GM23338 (cell line): ENCODE results near the gene GRIN2A. TPM values are rescaled to one million over a fixed set of nuclear protein-coding genes. Genes with fewer than 3 reads are reported as not detected.

Experiments
- ATAC-seq: fragments of 200-7000 bp; cut with Tn5 transposase; 3 replicates; pipeline ENCODE4 v1.9.1; 2020
- DNase-seq: peaks from one replicate; pipeline ENCODE4 v3.0.0-alpha.2; 2015; ENCODE audit warnings: low spot score
- H2AFZ ChIP-seq: fragments of 200-600 bp; sonication (generic); 2 replicates; pipeline ENCODE4 v1.8.0; 2016; ENCODE audit warnings: antibody characterized with exemption, mild to moderate bottlenecking, moderate library complexity
- H3F3A ChIP-seq: fragments of 200-600 bp; sonication (generic); replicated peaks from 2 replicates; pipeline ENCODE4 v1.8.0; 2017; ENCODE audit warnings: antibody characterized with exemption, mixed run types, low read depth
- H3K27ac ChIP-seq: fragments of 200-600 bp; sonication (generic); 2 replicates; pipeline ENCODE4 v1.6.1; 2016; ENCODE audit warnings: low read depth
- H3K27me3 ChIP-seq: fragments of 200-600 bp; sonication (generic); 2 replicates; pipeline ENCODE4 v1.8.0; 2016; ENCODE audit warnings: mild to moderate bottlenecking, mixed run types, moderate library complexity; ENCODE audit not compliant: insufficient read depth
- H3K36me3 ChIP-seq: fragments of 200-600 bp; sonication (generic); 2 replicates; pipeline ENCODE4 v1.8.0; 2016; ENCODE audit warnings: mild to moderate bottlenecking; ENCODE audit not compliant: insufficient read depth
- H3K4me1 ChIP-seq: fragments of 200-600 bp; sonication (generic); 2 replicates; pipeline ENCODE4 v1.8.0; 2016; ENCODE audit warnings: mild to moderate bottlenecking, moderate library complexity; ENCODE audit not compliant: insufficient read depth
- H3K4me2 ChIP-seq: fragments of 200-600 bp; sonication (generic); 2 replicates; pipeline ENCODE4 v1.7.1; 2017; ENCODE audit warnings: mixed run types
- H3K4me3 ChIP-seq: fragments of 200-600 bp; sonication (generic); 2 replicates; pipeline ENCODE4 v1.6.1; 2016; ENCODE audit warnings: mixed run types
- H3K79me2 ChIP-seq: fragments of 200-600 bp; sonication (generic); replicated peaks from 2 replicates; pipeline ENCODE4 v1.8.0; 2017; ENCODE audit warnings: mild to moderate bottlenecking; ENCODE audit not compliant: insufficient read depth
- H3K9me2 ChIP-seq: fragments of 200-600 bp; sonication (generic); 2 replicates; pipeline ENCODE4 v1.8.0; 2017; ENCODE audit not compliant: insufficient read depth
- H4K20me1 ChIP-seq: fragments of 200-600 bp; sonication (generic); replicated peaks from 2 replicates; pipeline ENCODE4 v1.8.0; 2017; ENCODE audit warnings: mild to moderate bottlenecking; ENCODE audit not compliant: insufficient read depth
- H3K27ac Mint-ChIP-seq: 2 replicates; pipeline ENCODE4 v1.8.0; 2020; ENCODE audit warnings: inconsistent platforms, mild to moderate bottlenecking, moderate library complexity, mixed read lengths
- H3K27me3 Mint-ChIP-seq: 3 replicates; pipeline ENCODE4 v1.8.0; 2022; ENCODE audit warnings: low read depth, mild to moderate bottlenecking, moderate library complexity, mixed read lengths, inconsistent platforms; ENCODE audit not compliant: insufficient read depth, poor library complexity
- H3K36me3 Mint-ChIP-seq: 3 replicates; pipeline ENCODE4 v1.8.0; 2021; ENCODE audit warnings: low read depth, mild to moderate bottlenecking, inconsistent platforms, moderate library complexity, mixed read lengths
- H3K4me1 Mint-ChIP-seq: 3 replicates; pipeline ENCODE4 v1.8.0; 2020; ENCODE audit warnings: mild to moderate bottlenecking, inconsistent platforms, mixed read lengths
- H3K4me3 Mint-ChIP-seq: 3 replicates; pipeline ENCODE4 v1.8.0; 2021; ENCODE audit warnings: moderate library complexity, mild to moderate bottlenecking, inconsistent platforms, mixed read lengths
- H3K9me3 Mint-ChIP-seq: 3 replicates; pipeline ENCODE4 v1.8.0; 2020; ENCODE audit warnings: moderate library complexity, mild to moderate bottlenecking, inconsistent platforms, mixed read lengths
- CREB1 ChIP-seq: fragments of 250-450 bp; sonication (Bioruptor Pico); IDR thresholded peaks from 2 replicates; pipeline ENCODE4 v1.5.0; 2020; ENCODE audit warnings: low read depth, mild to moderate bottlenecking, moderate library complexity
- EZH2 ChIP-seq: fragments of 200-600 bp; sonication (generic); IDR thresholded peaks from one replicate; pipeline ENCODE4 v1.8.0; 2017; ENCODE audit warnings: antibody characterized with exemption, mild to moderate bottlenecking, low read depth; ENCODE audit not compliant: unreplicated experiment
- EZH2phosphoT487 ChIP-seq: fragments of 200-600 bp; sonication (generic); IDR thresholded peaks from one replicate; pipeline ENCODE4 v1.8.1; 2018; ENCODE audit warnings: antibody characterized with exemption; ENCODE audit not compliant: unreplicated experiment
- JUNB ChIP-seq: IDR thresholded peaks from one replicate; pipeline ENCODE4 v1.6.1; 2016; ENCODE audit warnings: antibody characterized with exemption; ENCODE audit not compliant: unreplicated experiment
- NANOG ChIP-seq: IDR thresholded peaks from 2 replicates; pipeline ENCODE4 v1.6.1; 2016; ENCODE audit warnings: antibody characterized with exemption, borderline replicate concordance
- POLR2AphosphoS5 ChIP-seq: IDR thresholded peaks from 2 replicates; pipeline ENCODE4 v1.6.1; 2016; ENCODE audit warnings: antibody characterized with exemption, low read depth
- STAT1 ChIP-seq: IDR thresholded peaks from one replicate; pipeline ENCODE4 v1.6.1; 2016; ENCODE audit warnings: antibody characterized with exemption; ENCODE audit not compliant: unreplicated experiment
- ZNF331 ChIP-seq: fragments of 250-450 bp; sonication (Bioruptor Pico); IDR thresholded peaks from 2 replicates; pipeline ENCODE4 v1.5.0; 2020; ENCODE audit warnings: low read depth, mild to moderate bottlenecking, moderate library complexity
- polyA plus RNA-seq: library from polyadenylated mRNA; unstranded; fragments of >200 nt; fragmentation: Nextera tagmentation; extraction: Ambion mirVana; gene quantifications from 2 replicates; pipeline ENCODE4 v1.2.1, GENCODE V29; 2016
- total RNA-seq: library from RNA; depleted of rRNA; stranded (reverse); fragments of >200 nt; shearing (Covaris generic); gene quantifications from 2 replicates; pipeline ENCODE4 v1.2.3, GENCODE V29; 2014
- TF ChIP-seq, protein P1 (sequence below), 2 experiments: fragments of 200-600 bp in 1 of 2; sonication (generic) in 1 of 2; conservative IDR thresholded peaks; 2 replicates each; pipeline versions ENCODE4 v1.5.1 to v1.6.1; 2016 to 2017; ENCODE audit warnings: antibody characterized with exemption in 2 of 2, low read depth in 2 of 2, mild to moderate bottlenecking in 2 of 2, moderate library complexity in 1 of 2
- TF ChIP-seq, protein P2 (sequence below): IDR thresholded peaks from 2 replicates; pipeline ENCODE4 v1.6.1; 2016; ENCODE audit warnings: antibody characterized with exemption
- TF ChIP-seq, protein P3 (sequence below): IDR thresholded peaks from one replicate; pipeline ENCODE4 v1.6.1; 2018; ENCODE audit warnings: antibody characterized with exemption; ENCODE audit not compliant: unreplicated experiment

Gene GRIN2A
- total and polyA plus RNA-seq, 2 experiments from 2014 or later, result 0.89 to 5.1 TPM

DNA sequence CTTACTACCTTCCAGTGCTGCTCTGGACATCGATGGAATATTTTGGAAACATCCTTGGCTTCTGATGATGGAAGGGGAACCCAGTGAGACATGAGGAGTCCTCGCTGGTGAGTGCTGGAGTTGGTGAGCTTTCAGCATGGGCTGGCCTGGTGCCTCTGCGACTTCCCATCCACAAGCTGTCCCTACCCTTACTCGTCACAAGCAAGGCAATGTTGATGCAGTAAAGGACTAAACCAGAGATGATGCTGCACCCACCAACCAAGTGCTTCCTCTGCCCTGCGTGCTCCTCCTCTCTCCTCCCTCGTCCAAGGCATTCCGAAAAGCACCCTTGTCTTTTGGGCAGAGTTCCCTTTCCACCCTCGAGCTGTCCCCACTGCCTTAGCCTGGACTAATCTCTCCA is 154.7 kb downstream of the GRIN2A start (continued):
- TF ChIP-seq, protein P1, sequence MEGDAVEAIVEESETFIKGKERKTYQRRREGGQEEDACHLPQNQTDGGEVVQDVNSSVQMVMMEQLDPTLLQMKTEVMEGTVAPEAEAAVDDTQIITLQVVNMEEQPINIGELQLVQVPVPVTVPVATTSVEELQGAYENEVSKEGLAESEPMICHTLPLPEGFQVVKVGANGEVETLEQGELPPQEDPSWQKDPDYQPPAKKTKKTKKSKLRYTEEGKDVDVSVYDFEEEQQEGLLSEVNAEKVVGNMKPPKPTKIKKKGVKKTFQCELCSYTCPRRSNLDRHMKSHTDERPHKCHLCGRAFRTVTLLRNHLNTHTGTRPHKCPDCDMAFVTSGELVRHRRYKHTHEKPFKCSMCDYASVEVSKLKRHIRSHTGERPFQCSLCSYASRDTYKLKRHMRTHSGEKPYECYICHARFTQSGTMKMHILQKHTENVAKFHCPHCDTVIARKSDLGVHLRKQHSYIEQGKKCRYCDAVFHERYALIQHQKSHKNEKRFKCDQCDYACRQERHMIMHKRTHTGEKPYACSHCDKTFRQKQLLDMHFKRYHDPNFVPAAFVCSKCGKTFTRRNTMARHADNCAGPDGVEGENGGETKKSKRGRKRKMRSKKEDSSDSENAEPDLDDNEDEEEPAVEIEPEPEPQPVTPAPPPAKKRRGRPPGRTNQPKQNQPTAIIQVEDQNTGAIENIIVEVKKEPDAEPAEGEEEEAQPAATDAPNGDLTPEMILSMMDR (conservative IDR thresholded peaks at IDR 0.05; ENCODE audit: low read depth in 2 of 2), result no peak

DNA sequence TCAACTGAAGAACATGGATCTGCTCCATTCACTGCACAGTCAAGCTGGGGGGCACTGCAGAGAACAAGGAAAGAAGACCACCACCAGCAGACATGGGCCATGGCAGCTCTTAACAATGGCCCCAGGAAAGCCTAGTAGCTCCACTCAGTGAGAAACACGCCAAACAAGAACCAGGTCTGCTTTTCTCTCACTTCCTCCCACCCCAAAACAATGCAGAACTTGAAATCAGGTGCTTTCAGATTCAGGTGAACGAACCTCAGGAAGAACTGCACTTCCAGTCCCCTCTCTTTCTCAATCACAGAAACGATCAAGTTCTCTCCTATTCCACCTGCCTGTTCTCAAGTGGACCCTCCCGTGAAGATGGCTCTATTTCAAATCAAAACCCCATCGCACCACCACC is 155.6 kb downstream of the GRIN2A start:
- H3K36me3 Mint-ChIP-seq, result no peaks in the 10 kb centered on the region
- no peaks in the 10 kb centered on the region for H3K9me3 Mint-ChIP-seq
- H3F3A ChIP-seq, result no peaks in the 10 kb centered on the region
- no peaks in the 10 kb centered on the region for H3K9me2 ChIP-seq
- H3K79me2 ChIP-seq, result no peaks in the 10 kb centered on the region
- H3K27me3 ChIP-seq, result no peaks in the 10 kb centered on the region
- H2AFZ ChIP-seq, result no peak overlapping the region
- no peaks in the 10 kb centered on the region for H4K20me1 ChIP-seq
- H3K27me3 Mint-ChIP-seq, result no peaks in the 10 kb centered on the region
- no peaks in the 10 kb centered on the region for H3K4me1 ChIP-seq
- TF ChIP-seq CREB1 (CRISPR knock-in tag), result no peak
- no peak overlapping the region for H3K27ac Mint-ChIP-seq
- H3K4me1 Mint-ChIP-seq, result peaks cover 5% of the 10 kb centered on the region; the same call in 2 of the 3 replicates
- no peak overlapping the region for H3K27ac ChIP-seq
- H3K4me3 ChIP-seq, result no peak overlapping the region
- DNase-seq (no peak), ATAC-seq (no peak)
- H3K36me3 ChIP-seq, result no peaks in the 10 kb centered on the region
- no peak overlapping the region for H3K4me3 Mint-ChIP-seq
- no peak overlapping the region for H3K4me2 ChIP-seq

DNA sequence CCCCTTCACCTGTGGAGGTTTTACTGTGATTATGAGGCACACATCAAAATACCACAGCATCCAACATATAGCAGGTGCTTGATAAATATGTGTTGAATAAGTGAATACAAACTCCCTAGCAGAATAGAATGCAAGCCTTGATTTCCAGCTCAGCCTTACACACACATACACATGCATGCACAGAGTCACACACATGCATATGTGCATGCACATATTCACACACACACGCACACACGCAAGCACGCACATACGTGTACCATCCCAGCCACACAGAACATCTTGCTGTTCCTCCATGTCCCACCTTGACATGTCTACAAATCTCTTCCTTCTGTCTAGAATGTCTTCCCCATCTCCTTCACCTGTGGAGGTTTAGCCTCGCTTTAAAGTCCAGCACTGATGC is 160.1 kb downstream of the GRIN2A start:
- H3K9me2 ChIP-seq, result no peaks in the 10 kb centered on the region
- Mint-ChIP-seq H3K4me3 (no peak overlapping the region), H3K9me3 (no peaks in the 10 kb centered on the region), H3K36me3 (no peaks in the 10 kb centered on the region), H3K4me1 (peaks cover 10% of the 10 kb centered on the region; the same call in 2 of the 3 replicates), H3K27me3 (no peaks in the 10 kb centered on the region), H3K27ac (no peak overlapping the region)
- no peak overlapping the region for H2AFZ ChIP-seq
- H3F3A ChIP-seq, result no peaks in the 10 kb centered on the region
- H3K27ac ChIP-seq, result no peak overlapping the region
- H3K4me2 ChIP-seq, result no peak overlapping the region
- no peaks in the 10 kb centered on the region for H3K27me3 ChIP-seq
- no peaks in the 10 kb centered on the region for H3K36me3 ChIP-seq
- H3K4me3 ChIP-seq, result no peak overlapping the region
- ATAC-seq, result no peak
- peaks cover 7% of the 10 kb centered on the region for H3K4me1 ChIP-seq
- H3K79me2 ChIP-seq, result no peaks in the 10 kb centered on the region
- no peaks in the 10 kb centered on the region for H4K20me1 ChIP-seq
- no peak for DNase-seq
- TF ChIP-seq POLR2AphosphoS5, result no peak
- no peak for TF ChIP-seq STAT1
- no peak for TF ChIP-seq ZNF331
- TF ChIP-seq, protein P2, sequence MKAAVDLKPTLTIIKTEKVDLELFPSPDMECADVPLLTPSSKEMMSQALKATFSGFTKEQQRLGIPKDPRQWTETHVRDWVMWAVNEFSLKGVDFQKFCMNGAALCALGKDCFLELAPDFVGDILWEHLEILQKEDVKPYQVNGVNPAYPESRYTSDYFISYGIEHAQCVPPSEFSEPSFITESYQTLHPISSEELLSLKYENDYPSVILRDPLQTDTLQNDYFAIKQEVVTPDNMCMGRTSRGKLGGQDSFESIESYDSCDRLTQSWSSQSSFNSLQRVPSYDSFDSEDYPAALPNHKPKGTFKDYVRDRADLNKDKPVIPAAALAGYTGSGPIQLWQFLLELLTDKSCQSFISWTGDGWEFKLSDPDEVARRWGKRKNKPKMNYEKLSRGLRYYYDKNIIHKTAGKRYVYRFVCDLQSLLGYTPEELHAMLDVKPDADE, result no peak
- TF ChIP-seq, protein P3, sequence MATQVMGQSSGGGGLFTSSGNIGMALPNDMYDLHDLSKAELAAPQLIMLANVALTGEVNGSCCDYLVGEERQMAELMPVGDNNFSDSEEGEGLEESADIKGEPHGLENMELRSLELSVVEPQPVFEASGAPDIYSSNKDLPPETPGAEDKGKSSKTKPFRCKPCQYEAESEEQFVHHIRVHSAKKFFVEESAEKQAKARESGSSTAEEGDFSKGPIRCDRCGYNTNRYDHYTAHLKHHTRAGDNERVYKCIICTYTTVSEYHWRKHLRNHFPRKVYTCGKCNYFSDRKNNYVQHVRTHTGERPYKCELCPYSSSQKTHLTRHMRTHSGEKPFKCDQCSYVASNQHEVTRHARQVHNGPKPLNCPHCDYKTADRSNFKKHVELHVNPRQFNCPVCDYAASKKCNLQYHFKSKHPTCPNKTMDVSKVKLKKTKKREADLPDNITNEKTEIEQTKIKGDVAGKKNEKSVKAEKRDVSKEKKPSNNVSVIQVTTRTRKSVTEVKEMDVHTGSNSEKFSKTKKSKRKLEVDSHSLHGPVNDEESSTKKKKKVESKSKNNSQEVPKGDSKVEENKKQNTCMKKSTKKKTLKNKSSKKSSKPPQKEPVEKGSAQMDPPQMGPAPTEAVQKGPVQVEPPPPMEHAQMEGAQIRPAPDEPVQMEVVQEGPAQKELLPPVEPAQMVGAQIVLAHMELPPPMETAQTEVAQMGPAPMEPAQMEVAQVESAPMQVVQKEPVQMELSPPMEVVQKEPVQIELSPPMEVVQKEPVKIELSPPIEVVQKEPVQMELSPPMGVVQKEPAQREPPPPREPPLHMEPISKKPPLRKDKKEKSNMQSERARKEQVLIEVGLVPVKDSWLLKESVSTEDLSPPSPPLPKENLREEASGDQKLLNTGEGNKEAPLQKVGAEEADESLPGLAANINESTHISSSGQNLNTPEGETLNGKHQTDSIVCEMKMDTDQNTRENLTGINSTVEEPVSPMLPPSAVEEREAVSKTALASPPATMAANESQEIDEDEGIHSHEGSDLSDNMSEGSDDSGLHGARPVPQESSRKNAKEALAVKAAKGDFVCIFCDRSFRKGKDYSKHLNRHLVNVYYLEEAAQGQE, result no peak
- no peak for TF ChIP-seq NANOG
- TF ChIP-seq JUNB, result no peak
- TF ChIP-seq EZH2phosphoT487, result no peak
- TF ChIP-seq EZH2, result no peak
- TF ChIP-seq, protein P1 (conservative IDR thresholded peaks at IDR 0.05; ENCODE audit: low read depth in 2 of 2), result no peak
- TF ChIP-seq CREB1 (CRISPR knock-in tag), result no peak
